Osteocyte (in vitro differentiated cells): ENCODE measurements around the gene OTOP1. TPM values are rescaled to one million over a fixed set of nuclear protein-coding genes. Genes with fewer than 3 reads are reported as not detected.

Experiments
- DNase-seq: peaks from one replicate; pipeline ENCODE4 v3.0.0; 2021; ENCODE audit warnings: mixed read lengths; ENCODE audit not compliant: unreplicated experiment; ENCODE audit errors: extremely low spot score
- H3K27ac Mint-ChIP-seq: one replicate; pipeline ENCODE4 v1.8.0; 2021; ENCODE audit warnings: mild to moderate bottlenecking, mixed read lengths; ENCODE audit not compliant: unreplicated experiment
- H3K27me3 Mint-ChIP-seq: one replicate; pipeline ENCODE4 v1.8.0; 2021; ENCODE audit warnings: mixed read lengths; ENCODE audit not compliant: unreplicated experiment
- H3K36me3 Mint-ChIP-seq: one replicate; pipeline ENCODE4 v1.8.0; 2021; ENCODE audit warnings: mixed read lengths; ENCODE audit not compliant: unreplicated experiment
- H3K4me1 Mint-ChIP-seq: one replicate; pipeline ENCODE4 v1.8.0; 2021; ENCODE audit warnings: mixed read lengths; ENCODE audit not compliant: unreplicated experiment
- H3K4me3 Mint-ChIP-seq: one replicate; pipeline ENCODE4 v1.8.0; 2021; ENCODE audit warnings: mild to moderate bottlenecking, moderate library complexity, mixed read lengths; ENCODE audit not compliant: unreplicated experiment
- H3K9me3 Mint-ChIP-seq: one replicate; pipeline ENCODE4 v1.8.0; 2021; ENCODE audit warnings: mixed read lengths; ENCODE audit not compliant: unreplicated experiment
- total RNA-seq: library from RNA; stranded (reverse); gene quantifications from 2 replicates; pipeline ENCODE4 v1.2.1, GENCODE V29; 2021
- TF ChIP-seq, protein P1 (sequence below): fragments of 200-600 bp; sonication (generic); IDR thresholded peaks from 2 replicates; pipeline ENCODE4 v1.5.0; 2021; ENCODE audit warnings: antibody characterized with exemption, mild to moderate bottlenecking, moderate library complexity

Gene OTOP1
- total RNA-seq, 1 donor from 2014 or later: not detected

- Mint-ChIP-seq H3K4me3 (no peak overlapping the region), H3K4me1 (no peaks in the 10 kb centered on the region), H3K36me3 (peaks cover 32% of the 10 kb centered on the region), H3K27me3 (no peaks in the 10 kb centered on the region), H3K27ac (peak overlapping the region; percentile 10), H3K9me3 (no peaks in the 10 kb centered on the region)
- DNase-seq: no peak
- TF ChIP-seq, protein P1, sequence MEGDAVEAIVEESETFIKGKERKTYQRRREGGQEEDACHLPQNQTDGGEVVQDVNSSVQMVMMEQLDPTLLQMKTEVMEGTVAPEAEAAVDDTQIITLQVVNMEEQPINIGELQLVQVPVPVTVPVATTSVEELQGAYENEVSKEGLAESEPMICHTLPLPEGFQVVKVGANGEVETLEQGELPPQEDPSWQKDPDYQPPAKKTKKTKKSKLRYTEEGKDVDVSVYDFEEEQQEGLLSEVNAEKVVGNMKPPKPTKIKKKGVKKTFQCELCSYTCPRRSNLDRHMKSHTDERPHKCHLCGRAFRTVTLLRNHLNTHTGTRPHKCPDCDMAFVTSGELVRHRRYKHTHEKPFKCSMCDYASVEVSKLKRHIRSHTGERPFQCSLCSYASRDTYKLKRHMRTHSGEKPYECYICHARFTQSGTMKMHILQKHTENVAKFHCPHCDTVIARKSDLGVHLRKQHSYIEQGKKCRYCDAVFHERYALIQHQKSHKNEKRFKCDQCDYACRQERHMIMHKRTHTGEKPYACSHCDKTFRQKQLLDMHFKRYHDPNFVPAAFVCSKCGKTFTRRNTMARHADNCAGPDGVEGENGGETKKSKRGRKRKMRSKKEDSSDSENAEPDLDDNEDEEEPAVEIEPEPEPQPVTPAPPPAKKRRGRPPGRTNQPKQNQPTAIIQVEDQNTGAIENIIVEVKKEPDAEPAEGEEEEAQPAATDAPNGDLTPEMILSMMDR: no peak
These were observed 43.1 kb upstream of the OTOP1 start for GRCh38 chr4:4269856-4270255.

DNA sequence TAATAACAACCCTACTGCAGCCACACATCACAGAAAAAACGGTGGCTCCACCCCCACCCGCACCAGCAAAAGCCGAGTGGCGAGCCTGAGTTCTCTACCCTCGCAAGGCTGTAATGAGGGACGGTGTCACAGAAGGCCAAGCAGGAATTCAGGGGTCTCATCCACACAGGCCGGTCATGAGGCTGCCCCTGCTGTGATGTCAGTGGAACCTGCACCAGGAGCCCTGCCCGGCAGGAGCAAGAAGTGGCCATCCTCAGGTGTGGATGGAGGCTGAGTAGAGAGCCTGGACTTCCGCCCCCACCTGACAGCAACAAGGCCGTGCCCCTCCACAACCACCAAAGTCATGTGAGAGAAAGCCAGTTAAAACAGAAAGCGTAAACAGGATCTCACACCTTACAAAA lies 42.6 kb upstream of the OTOP1 start:
- no peak for DNase-seq
- H3K27me3 Mint-ChIP-seq: peaks cover 3% of the 10 kb centered on the region
- H3K36me3 Mint-ChIP-seq: peaks cover 30% of the 10 kb centered on the region
- no peak overlapping the region for H3K4me3 Mint-ChIP-seq
- no peaks in the 10 kb centered on the region for H3K9me3 Mint-ChIP-seq
- peak overlapping the region; percentile 10 for H3K27ac Mint-ChIP-seq
- TF ChIP-seq, protein P1: no peak
- no peaks in the 10 kb centered on the region for H3K4me1 Mint-ChIP-seq

- H3K4me3 Mint-ChIP-seq: no peak overlapping the region
- no peak overlapping the region for H3K27ac Mint-ChIP-seq
- H3K36me3 Mint-ChIP-seq: peaks cover 26% of the 10 kb centered on the region
- DNase-seq: no peak
- H3K9me3 Mint-ChIP-seq: no peaks in the 10 kb centered on the region
- H3K4me1 Mint-ChIP-seq: no peaks in the 10 kb centered on the region
- H3K27me3 Mint-ChIP-seq: peaks cover 3% of the 10 kb centered on the region
- TF ChIP-seq, protein P1: no peak
These were observed 42.0 kb upstream of the OTOP1 start for GRCh38 chr4:4268776-4269175.

DNA sequence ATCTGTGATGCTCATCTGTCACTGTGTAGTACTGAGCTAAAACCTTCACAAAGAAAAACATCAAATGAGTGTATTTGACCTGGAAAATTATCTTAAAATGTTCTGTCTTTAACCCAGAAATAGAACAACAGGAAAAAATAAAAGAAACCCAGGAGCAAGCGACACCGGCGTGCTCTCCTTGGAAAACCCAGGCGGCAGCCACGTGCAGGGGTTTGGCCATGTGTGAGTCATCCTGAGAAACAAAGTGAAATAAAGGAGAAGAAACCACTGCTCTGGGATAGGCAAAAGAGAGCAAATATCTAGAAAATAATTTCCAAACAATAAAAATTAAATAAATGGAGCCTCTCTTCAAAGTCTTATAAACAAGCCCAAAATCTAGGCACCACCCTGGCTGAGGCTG lies 41.3 kb upstream of the OTOP1 start:
- H3K4me3 Mint-ChIP-seq: no peak overlapping the region
- TF ChIP-seq, protein P1: no peak
- no peak overlapping the region for H3K27ac Mint-ChIP-seq
- H3K4me1 Mint-ChIP-seq: no peaks in the 10 kb centered on the region
- DNase-seq: no peak
- H3K27me3 Mint-ChIP-seq: peaks cover 4% of the 10 kb centered on the region
- H3K9me3 Mint-ChIP-seq: no peaks in the 10 kb centered on the region
- H3K36me3 Mint-ChIP-seq: peaks cover 20% of the 10 kb centered on the region

GRCh38 chr4:4260185-4260751 lies 33.5 kb upstream of the OTOP1 start:
- TF ChIP-seq, protein P1: peak; percentile 57
- no peak overlapping the region for H3K27ac Mint-ChIP-seq
- H3K36me3 Mint-ChIP-seq: no peaks in the 10 kb centered on the region
- H3K9me3 Mint-ChIP-seq: no peaks in the 10 kb centered on the region
- DNase-seq: no peak
- no peak overlapping the region for H3K4me3 Mint-ChIP-seq
- H3K4me1 Mint-ChIP-seq: peaks cover 2% of the 10 kb centered on the region
- peaks cover 5% of the 10 kb centered on the region for H3K27me3 Mint-ChIP-seq
